DND-41 (cell line): ENCODE results near the gene MRM3.
A peak's percentile ranks its signal among the peaks of the same experiment; 100 is the strongest.
"Not testable (repeated sequence)": the region's sequence is repeated elsewhere in the genome, so short reads cannot be mapped to it uniquely, and the experiment has no call there.

Experiments used
- ATAC-seq: fragments of 200-7000 bp; cut with Tn5 transposase; 3 replicates; pipeline ENCODE4 v1.9.1; 2021; ENCODE audit warnings: low read depth; ENCODE audit not compliant: insufficient read depth
- DNase-seq: peaks from one replicate; pipeline ENCODE4 v3.0.0-alpha.2; 2020
- H2AFZ ChIP-seq: 2 replicates; pipeline ENCODE4 v1.6.0; 2012; ENCODE audit warnings: low read depth, low read length
- H3K27ac ChIP-seq: 2 replicates; pipeline ENCODE4 v1.5.1; 2012; ENCODE audit warnings: low read length, inconsistent platforms
- H3K27me3 ChIP-seq: fragments of 200-600 bp; sonication (generic); 2 replicates; pipeline ENCODE4 v1.6.0; 2012; ENCODE audit warnings: low read length, mild to moderate bottlenecking, inconsistent platforms; ENCODE audit not compliant: insufficient read depth, poor library complexity
- H3K36me3 ChIP-seq: 2 replicates; pipeline ENCODE4 v1.5.1; 2012; ENCODE audit warnings: low read length, inconsistent platforms; ENCODE audit not compliant: insufficient read depth
- H3K4me1 ChIP-seq: 2 replicates; pipeline ENCODE4 v1.5.1; 2012; ENCODE audit warnings: mild to moderate bottlenecking, low read length; ENCODE audit not compliant: insufficient read depth
- H3K4me2 ChIP-seq: 2 replicates; pipeline ENCODE4 v1.6.0; 2012; ENCODE audit warnings: mild to moderate bottlenecking, moderate library complexity, low read length, inconsistent platforms; ENCODE audit not compliant: insufficient read depth
- H3K4me3 ChIP-seq, 2 experiments: fragments of 200-600 bp in 1 of 2; shearing (Covaris generic) in 1 of 2; 2 replicates each; pipeline ENCODE4 v1.5.1; 2012 to 2016; ENCODE audit warnings: inconsistent platforms in 2 of 2, low read length in 2 of 2, mild to moderate bottlenecking in 2 of 2, low read depth in 1 of 2, moderate library complexity in 1 of 2
- H3K79me2 ChIP-seq: 2 replicates; pipeline ENCODE4 v1.6.0; 2012; ENCODE audit warnings: low read length, inconsistent platforms; ENCODE audit not compliant: insufficient read depth
- H3K9ac ChIP-seq: 2 replicates; pipeline ENCODE4 v1.6.0; 2012; ENCODE audit warnings: low read depth, mild to moderate bottlenecking, inconsistent platforms, low read length, moderate library complexity
- H3K9me3 ChIP-seq: 2 replicates; pipeline ENCODE4 v1.5.1; 2012; ENCODE audit warnings: low read length, moderate library complexity, mild to moderate bottlenecking, inconsistent platforms; ENCODE audit not compliant: insufficient read depth, severe bottlenecking
- H4K20me1 ChIP-seq: 2 replicates; pipeline ENCODE4 v1.6.0; 2012; ENCODE audit warnings: low read length; ENCODE audit not compliant: insufficient read depth
- EZH2 ChIP-seq: IDR thresholded peaks from 3 replicates; pipeline ENCODE4 v1.6.1; 2012; ENCODE audit warnings: borderline replicate concordance, low read depth, mild to moderate bottlenecking, moderate library complexity, low read length, inconsistent platforms; ENCODE audit not compliant: severe bottlenecking
- TF ChIP-seq, protein P1 (sequence below): IDR thresholded peaks from 2 replicates; pipeline ENCODE4 v1.5.1; 2012; ENCODE audit warnings: borderline replicate concordance, low read length, moderate library complexity, mild to moderate bottlenecking; ENCODE audit not compliant: poor library complexity, severe bottlenecking; ENCODE audit errors: extremely low read depth

MRM3 gene

GRCh38 chr17:789160-789840, 7.1 kb downstream of the MRM3 start:
- ATAC-seq (no peak), DNase-seq (no peak)
- peaks cover 21% of the 10 kb centered on the region for H4K20me1 ChIP-seq
- peaks cover 78% of the 10 kb centered on the region for H3K36me3 ChIP-seq
- no peak overlapping the region for H3K9ac ChIP-seq
- H3K27ac ChIP-seq: no peak overlapping the region
- H3K27me3 ChIP-seq: no peaks in the 10 kb centered on the region
- TF ChIP-seq, protein P1, sequence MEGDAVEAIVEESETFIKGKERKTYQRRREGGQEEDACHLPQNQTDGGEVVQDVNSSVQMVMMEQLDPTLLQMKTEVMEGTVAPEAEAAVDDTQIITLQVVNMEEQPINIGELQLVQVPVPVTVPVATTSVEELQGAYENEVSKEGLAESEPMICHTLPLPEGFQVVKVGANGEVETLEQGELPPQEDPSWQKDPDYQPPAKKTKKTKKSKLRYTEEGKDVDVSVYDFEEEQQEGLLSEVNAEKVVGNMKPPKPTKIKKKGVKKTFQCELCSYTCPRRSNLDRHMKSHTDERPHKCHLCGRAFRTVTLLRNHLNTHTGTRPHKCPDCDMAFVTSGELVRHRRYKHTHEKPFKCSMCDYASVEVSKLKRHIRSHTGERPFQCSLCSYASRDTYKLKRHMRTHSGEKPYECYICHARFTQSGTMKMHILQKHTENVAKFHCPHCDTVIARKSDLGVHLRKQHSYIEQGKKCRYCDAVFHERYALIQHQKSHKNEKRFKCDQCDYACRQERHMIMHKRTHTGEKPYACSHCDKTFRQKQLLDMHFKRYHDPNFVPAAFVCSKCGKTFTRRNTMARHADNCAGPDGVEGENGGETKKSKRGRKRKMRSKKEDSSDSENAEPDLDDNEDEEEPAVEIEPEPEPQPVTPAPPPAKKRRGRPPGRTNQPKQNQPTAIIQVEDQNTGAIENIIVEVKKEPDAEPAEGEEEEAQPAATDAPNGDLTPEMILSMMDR: no peak
- TF ChIP-seq EZH2: no peak
- no peak overlapping the region for H3K4me2 ChIP-seq
- H3K79me2 ChIP-seq: peaks cover 12% of the 10 kb centered on the region
- peaks cover 7% of the 10 kb centered on the region for H3K4me1 ChIP-seq
- no peaks in the 10 kb centered on the region for H3K9me3 ChIP-seq
- H3K4me3 ChIP-seq: no peak overlapping the region
- no peak overlapping the region for H2AFZ ChIP-seq

DNA sequence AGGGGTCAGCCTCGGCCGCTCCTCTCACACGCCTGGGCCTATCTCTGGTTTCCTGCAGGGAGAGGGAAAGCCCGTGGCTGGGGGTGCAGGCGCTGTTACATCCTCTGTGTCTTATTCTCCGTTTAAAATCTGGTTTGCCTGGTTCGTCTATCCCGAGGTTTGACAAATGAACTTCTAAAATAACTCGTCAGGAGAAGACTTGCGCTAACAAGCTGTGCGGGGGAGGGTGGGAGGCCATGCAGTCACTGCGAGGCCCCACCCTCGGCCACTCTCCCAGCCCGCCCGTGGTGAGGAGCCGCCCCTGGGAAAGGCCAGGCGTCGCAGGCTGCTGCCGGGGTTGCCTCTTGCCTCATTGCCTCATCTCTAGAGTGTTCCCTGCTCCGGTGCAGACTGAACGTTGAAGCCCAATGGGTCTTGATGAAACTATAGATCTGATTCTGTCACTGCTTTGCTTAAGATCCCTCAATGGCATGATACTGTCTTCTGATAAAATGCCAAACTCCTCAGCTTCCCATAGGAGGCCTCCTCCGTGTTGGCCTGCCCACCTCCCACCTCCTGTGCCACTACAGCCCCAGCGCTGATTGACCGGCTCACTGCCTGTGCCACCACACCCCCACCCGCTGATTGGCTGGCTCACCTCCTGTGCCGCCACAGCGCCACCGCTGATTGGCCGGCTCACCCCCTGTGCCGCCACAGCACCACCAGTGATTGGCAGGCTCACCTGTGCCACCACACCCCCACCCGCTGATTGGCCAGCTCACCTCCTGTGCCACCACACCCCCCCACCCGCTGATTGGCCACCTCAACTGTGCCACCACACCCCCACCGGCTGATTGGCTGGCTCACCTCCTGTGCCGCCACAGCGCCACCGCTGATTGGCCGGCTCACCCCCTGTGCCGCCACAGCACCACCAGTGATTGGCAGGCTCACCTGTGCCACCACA, 8.0 kb downstream of the MRM3 start:
- not testable (repeated sequence) for H3K4me3 ChIP-seq, H3K27me3 ChIP-seq, DNase-seq, H2AFZ ChIP-seq, H3K79me2 ChIP-seq, H3K9me3 ChIP-seq, H3K4me2 ChIP-seq, H3K9ac ChIP-seq, H3K4me1 ChIP-seq, H3K27ac ChIP-seq
- peaks cover 20% of the 10 kb centered on the region for H4K20me1 ChIP-seq
- ATAC-seq: peak; percentile 35; the same call in 2 of the 3 replicates
- peaks cover 71% of the 10 kb centered on the region for H3K36me3 ChIP-seq

GRCh38 chr17:790874-791247, 8.7 kb downstream of the MRM3 start:
- H3K27me3 ChIP-seq, H3K4me1 ChIP-seq, DNase-seq, H3K79me2 ChIP-seq, H2AFZ ChIP-seq, H3K27ac ChIP-seq, H3K9ac ChIP-seq, H3K4me2 ChIP-seq, H3K4me3 ChIP-seq, H3K9me3 ChIP-seq: not testable (repeated sequence)
- 0 out of 3 replicates have a peak, but pooled peaks have one; percentile 22 for ATAC-seq
- Histone ChIP-seq H3K36me3 (peaks cover 75% of the 10 kb centered on the region), H4K20me1 (peaks cover 20% of the 10 kb centered on the region)

- Histone ChIP-seq H2AFZ (no peak overlapping the region), H3K4me1 (no peaks in the 10 kb centered on the region), H3K79me2 (no peaks in the 10 kb centered on the region), H3K9me3 (no peaks in the 10 kb centered on the region), H3K4me3 (no peak overlapping the region), H3K4me2 (no peak overlapping the region), H3K27ac (no peak overlapping the region), H3K9ac (no peak overlapping the region), H4K20me1 (peaks cover 20% of the 10 kb centered on the region), H3K27me3 (no peaks in the 10 kb centered on the region), H3K36me3 (peaks cover 72% of the 10 kb centered on the region)
- TF ChIP-seq, protein P1: no peak
- no peak for TF ChIP-seq EZH2
- DNase-seq (no peak), ATAC-seq (no peak)
Measured at GRCh38 chr17:791829-792228, 9.7 kb downstream of the MRM3 start.
